ENCODE results near the gene DYNLT1. TPM values are rescaled to one million over a fixed set of nuclear protein-coding genes. Genes with fewer than 3 reads are reported as not detected.

Gene DYNLT1
- total and polyA plus RNA-seq, 2 donors from 2014 or later: 145 to 406 TPM

- Histone ChIP-seq H3K9me3 (ENCODE audit: control insufficient read depth in 2 of 3, insufficient read depth in 1 of 3, low read length in 3 of 3) (no peaks in the 10 kb centered on the region), H3K27me3 (ENCODE audit: control insufficient read depth, insufficient read depth, low read length) (no peaks in the 10 kb centered on the region), H3K4me3 (ENCODE audit: low read length in 3 of 3) (no peak overlapping the region), H3K36me3 (ENCODE audit: control insufficient read depth in 2 of 3, insufficient read depth in 3 of 3, low read length in 3 of 3) (no peaks in the 10 kb centered on the region), H3K27ac (ENCODE audit: low read depth in 2 of 2, low read length in 2 of 2) (no peak overlapping the region), H3K9ac (ENCODE audit: low read length in 3 of 3) (no peak overlapping the region), H3K4me1 (ENCODE audit: control insufficient read depth in 2 of 3, insufficient read depth in 2 of 3, low read depth in 1 of 3, low read length in 3 of 3) (peaks cover 0 to 6% (median 0%) of the 10 kb centered on the region in 3 donors)
- no peak for DNase-seq
- no peak for FAIRE-seq
- intact Hi-C loops (cut with DNase I): no loop called here
- TF ChIP-seq, protein P1, sequence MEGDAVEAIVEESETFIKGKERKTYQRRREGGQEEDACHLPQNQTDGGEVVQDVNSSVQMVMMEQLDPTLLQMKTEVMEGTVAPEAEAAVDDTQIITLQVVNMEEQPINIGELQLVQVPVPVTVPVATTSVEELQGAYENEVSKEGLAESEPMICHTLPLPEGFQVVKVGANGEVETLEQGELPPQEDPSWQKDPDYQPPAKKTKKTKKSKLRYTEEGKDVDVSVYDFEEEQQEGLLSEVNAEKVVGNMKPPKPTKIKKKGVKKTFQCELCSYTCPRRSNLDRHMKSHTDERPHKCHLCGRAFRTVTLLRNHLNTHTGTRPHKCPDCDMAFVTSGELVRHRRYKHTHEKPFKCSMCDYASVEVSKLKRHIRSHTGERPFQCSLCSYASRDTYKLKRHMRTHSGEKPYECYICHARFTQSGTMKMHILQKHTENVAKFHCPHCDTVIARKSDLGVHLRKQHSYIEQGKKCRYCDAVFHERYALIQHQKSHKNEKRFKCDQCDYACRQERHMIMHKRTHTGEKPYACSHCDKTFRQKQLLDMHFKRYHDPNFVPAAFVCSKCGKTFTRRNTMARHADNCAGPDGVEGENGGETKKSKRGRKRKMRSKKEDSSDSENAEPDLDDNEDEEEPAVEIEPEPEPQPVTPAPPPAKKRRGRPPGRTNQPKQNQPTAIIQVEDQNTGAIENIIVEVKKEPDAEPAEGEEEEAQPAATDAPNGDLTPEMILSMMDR (IDR thresholded peaks at IDR 0.05; ENCODE audit: borderline replicate concordance, extremely low read depth, insufficient read depth): no peak
These were observed 39.8 kb upstream of the DYNLT1 start for GRCh38 chr6:158684311-158684710.

DNA sequence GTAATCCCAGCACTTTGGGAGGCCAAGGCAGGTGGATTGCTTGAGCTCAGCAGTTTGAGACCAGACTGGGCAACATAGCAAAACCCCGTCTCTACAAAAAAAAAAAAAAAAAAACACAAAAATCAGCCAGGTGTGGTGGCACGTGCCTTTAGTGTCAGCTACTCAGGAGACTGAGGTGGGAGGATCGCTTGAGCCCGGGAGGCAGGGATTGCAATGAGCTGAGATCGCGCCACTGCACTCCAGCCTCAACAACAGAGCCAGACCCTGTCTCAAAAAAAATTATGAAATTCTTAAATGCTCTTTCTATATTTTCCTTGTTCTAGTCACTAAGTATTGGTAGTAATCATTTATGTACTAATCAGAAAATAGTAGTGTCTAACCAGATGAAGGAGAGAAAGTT lies 35.9 kb upstream of the DYNLT1 start:
- Histone ChIP-seq H3K36me3 (ENCODE audit: control insufficient read depth in 2 of 3, insufficient read depth in 3 of 3, low read length in 3 of 3) (no peaks in the 10 kb centered on the region), H3K9ac (ENCODE audit: low read length in 3 of 3) (no peak overlapping the region), H3K4me3 (ENCODE audit: low read length in 3 of 3) (no peak overlapping the region), H3K9me3 (ENCODE audit: control insufficient read depth in 2 of 3, insufficient read depth in 1 of 3, low read length in 3 of 3) (no peaks in the 10 kb centered on the region), H3K27ac (ENCODE audit: low read depth in 2 of 2, low read length in 2 of 2) (no peak overlapping the region), H3K4me1 (ENCODE audit: control insufficient read depth in 2 of 3, insufficient read depth in 2 of 3, low read depth in 1 of 3, low read length in 3 of 3) (peaks cover 0 to 6% (median 0%) of the 10 kb centered on the region in 3 donors), H3K27me3 (ENCODE audit: control insufficient read depth, insufficient read depth, low read length) (no peaks in the 10 kb centered on the region)
- no peak for FAIRE-seq
- no peak for DNase-seq
- TF ChIP-seq, protein P1 (IDR thresholded peaks at IDR 0.05; ENCODE audit: borderline replicate concordance, extremely low read depth, insufficient read depth): no peak
- intact Hi-C loops (cut with DNase I): no loop called here

GRCh38 chr6:158680015-158680414 lies 35.5 kb upstream of the DYNLT1 start:
- FAIRE-seq (no peak), DNase-seq (no peak)
- Histone ChIP-seq H3K27ac (ENCODE audit: low read depth in 2 of 2, low read length in 2 of 2) (no peak overlapping the region), H3K4me3 (ENCODE audit: low read length in 3 of 3) (no peak overlapping the region), H3K36me3 (ENCODE audit: control insufficient read depth in 2 of 3, insufficient read depth in 3 of 3, low read length in 3 of 3) (no peaks in the 10 kb centered on the region), H3K9ac (ENCODE audit: low read length in 3 of 3) (no peak overlapping the region), H3K4me1 (ENCODE audit: control insufficient read depth in 2 of 3, insufficient read depth in 2 of 3, low read depth in 1 of 3, low read length in 3 of 3) (peaks cover 0 to 6% (median 0%) of the 10 kb centered on the region in 3 donors), H3K9me3 (ENCODE audit: control insufficient read depth in 2 of 3, insufficient read depth in 1 of 3, low read length in 3 of 3) (no peaks in the 10 kb centered on the region), H3K27me3 (ENCODE audit: control insufficient read depth, insufficient read depth, low read length) (no peaks in the 10 kb centered on the region)
- TF ChIP-seq, protein P1 (IDR thresholded peaks at IDR 0.05; ENCODE audit: borderline replicate concordance, extremely low read depth, insufficient read depth): no peak
- intact Hi-C loops (cut with DNase I): no loop called here
